Vagina (tissue), 2 donors: ENCODE results near the gene CCDC13.

Source experiments
- POLR2A ChIP-seq, 2 donors: fragments of 450-650 bp; IDR thresholded peaks; one replicate each; pipeline ENCODE4 v1.6.1; 2017; ENCODE audit warnings: antibody characterized with exemption in 2 of 2, mild to moderate bottlenecking in 2 of 2, moderate library complexity in 2 of 2
- TF ChIP-seq, protein P1 (sequence below), 3 experiments: fragments of 450-650 bp in 2 of 3; fragments of 200-600 bp in 1 of 3; sonication (generic) in 1 of 3; IDR thresholded peaks; one replicate each; pipeline ENCODE4 v1.5.1; 2017 to 2019; ENCODE audit warnings: antibody characterized with exemption in 3 of 3, mild to moderate bottlenecking in 2 of 3, moderate library complexity in 2 of 3

DNA sequence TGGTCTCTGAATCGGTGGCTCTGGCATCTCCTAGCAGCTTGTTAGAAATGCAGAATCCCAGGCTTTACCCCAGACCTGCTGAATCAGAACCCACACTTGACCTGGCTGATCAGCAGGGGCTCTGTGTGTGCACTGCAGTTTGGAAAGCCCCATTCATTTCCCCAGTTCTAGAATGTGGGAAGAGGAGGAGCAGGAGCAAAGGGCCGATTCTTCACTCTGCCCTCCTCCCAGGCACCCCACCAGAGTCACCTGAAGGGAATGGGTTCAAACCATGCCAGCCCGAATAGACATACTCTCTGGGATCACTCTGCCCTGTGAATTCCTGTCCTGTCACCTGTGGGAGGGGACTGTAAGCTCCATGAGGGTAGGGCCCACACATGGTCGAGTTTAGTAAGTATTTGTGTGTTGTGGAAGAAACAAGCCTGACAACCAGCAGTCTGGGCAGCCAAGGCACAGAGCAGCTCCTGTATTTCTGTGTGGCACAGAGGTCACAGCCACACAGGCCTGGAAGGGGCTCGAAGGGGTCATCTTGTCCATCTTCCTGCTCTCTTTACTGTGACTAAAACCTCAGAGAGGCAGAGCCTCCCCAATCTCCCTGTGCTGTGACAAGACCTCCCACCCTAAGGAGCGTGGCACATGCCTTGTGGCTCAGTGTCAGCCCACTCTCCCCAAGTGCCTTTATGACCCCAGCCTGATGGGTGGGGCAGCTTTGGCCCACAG, 41.4 kb downstream of the CCDC13 start:
- TF ChIP-seq, protein P1, sequence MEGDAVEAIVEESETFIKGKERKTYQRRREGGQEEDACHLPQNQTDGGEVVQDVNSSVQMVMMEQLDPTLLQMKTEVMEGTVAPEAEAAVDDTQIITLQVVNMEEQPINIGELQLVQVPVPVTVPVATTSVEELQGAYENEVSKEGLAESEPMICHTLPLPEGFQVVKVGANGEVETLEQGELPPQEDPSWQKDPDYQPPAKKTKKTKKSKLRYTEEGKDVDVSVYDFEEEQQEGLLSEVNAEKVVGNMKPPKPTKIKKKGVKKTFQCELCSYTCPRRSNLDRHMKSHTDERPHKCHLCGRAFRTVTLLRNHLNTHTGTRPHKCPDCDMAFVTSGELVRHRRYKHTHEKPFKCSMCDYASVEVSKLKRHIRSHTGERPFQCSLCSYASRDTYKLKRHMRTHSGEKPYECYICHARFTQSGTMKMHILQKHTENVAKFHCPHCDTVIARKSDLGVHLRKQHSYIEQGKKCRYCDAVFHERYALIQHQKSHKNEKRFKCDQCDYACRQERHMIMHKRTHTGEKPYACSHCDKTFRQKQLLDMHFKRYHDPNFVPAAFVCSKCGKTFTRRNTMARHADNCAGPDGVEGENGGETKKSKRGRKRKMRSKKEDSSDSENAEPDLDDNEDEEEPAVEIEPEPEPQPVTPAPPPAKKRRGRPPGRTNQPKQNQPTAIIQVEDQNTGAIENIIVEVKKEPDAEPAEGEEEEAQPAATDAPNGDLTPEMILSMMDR (IDR thresholded peaks at IDR 0.05): no peak
- no peak for TF ChIP-seq POLR2A (IDR thresholded peaks at IDR 0.05)
